Stimulated activated memory B cell treated with anti-CD40 and anti-IgM and Interleukin-4, amounts not matched to agents 10 μg/mL and 1 μg/mL and 100 μg/mL, for 72 hours (primary cell): ENCODE data around the gene MANEAL.

Source experiments
- ATAC-seq: fragments of 150-1000 bp; cut with Tn5 transposase; 2 replicates; pipeline ENCODE4 v1.10.0; 2021
- H3K27ac Mint-ChIP-seq: one replicate; pipeline ENCODE4 v1.8.0; 2022; ENCODE audit warnings: mild to moderate bottlenecking, mixed read lengths
- H3K27me3 Mint-ChIP-seq: one replicate; pipeline ENCODE4 v1.8.0; 2022; ENCODE audit warnings: mixed read lengths
- H3K36me3 Mint-ChIP-seq: one replicate; pipeline ENCODE4 v1.8.0; 2022; ENCODE audit warnings: mixed read lengths
- H3K4me1 Mint-ChIP-seq: one replicate; pipeline ENCODE4 v1.8.0; 2022; ENCODE audit warnings: mixed read lengths
- H3K4me3 Mint-ChIP-seq: one replicate; pipeline ENCODE4 v1.8.0; 2022; ENCODE audit warnings: mild to moderate bottlenecking, moderate library complexity, mixed read lengths
- H3K9me3 Mint-ChIP-seq: one replicate; pipeline ENCODE4 v1.8.0; 2022; ENCODE audit warnings: mixed read lengths

The MANEAL gene

GRCh38 chr1:37807555-37808368 is 14.1 kb downstream of the MANEAL start, which contains the start of the genes C1orf122 and YRDC:
Gene C1orf122 (plus strand): TSS chr1:37807790. CDS start chr1:37808405, 615 bp downstream.
Gene YRDC (minus strand): TSS chr1:37808208. CDS start chr1:37808180, 28 bp downstream.
- Mint-ChIP-seq H3K27me3 (no peaks in the 10 kb centered on the region), H3K4me1 (peaks cover 44% of the 10 kb centered on the region)

DNA sequence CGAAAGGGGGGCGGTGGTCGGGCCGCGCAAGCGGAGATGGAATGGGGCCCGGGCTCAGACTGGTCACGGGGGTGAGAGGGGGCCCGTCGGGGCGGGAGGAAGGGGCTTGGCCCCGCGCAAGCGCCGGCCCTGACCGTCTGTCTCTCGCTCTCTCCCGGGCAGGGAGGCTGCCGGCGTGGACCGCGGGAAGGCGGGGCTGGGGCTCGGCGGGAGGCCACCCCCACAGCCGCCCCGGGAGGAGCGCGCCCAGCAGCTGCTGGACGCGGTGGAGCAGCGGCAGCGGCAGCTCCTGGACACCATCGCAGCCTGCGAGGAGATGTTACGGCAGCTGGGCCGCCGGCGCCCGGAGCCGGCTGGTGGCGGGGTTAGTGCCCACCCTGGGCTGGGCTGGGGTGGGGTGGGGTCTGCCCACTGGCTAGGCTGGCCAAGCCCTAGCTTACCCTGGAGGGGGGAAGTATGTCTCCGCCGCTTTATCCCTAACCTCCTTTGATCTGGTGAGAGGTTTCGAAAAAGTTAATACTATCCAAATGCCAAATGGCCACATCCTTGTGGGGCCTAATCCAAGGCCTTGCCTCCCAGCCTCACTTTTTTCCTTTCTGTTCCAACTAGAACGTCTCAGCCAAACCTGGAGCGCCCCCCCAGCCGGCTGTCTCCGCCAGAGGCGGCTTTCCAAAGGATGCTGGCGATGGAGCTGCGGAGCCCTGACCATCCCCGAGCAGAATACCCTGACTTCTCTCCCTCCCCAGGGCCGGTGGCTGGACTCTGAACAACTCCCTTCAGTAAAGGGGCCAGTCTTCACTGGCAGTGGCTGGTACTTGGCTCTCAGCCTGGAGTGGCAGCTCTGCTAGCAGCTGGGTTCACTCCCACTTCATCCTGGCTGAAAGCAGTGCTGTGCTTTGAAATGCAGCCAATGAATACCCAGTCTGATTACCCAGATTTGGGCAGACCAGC is 15.0 kb downstream of the MANEAL start:
- peaks cover 21% of the 10 kb centered on the region for H3K36me3 Mint-ChIP-seq
- peaks cover 43% of the 10 kb centered on the region for H3K4me1 Mint-ChIP-seq

More at GRCh38 chr1:37807555-37808368, 14.1 kb downstream of the MANEAL start, which contains the start of the genes C1orf122 and YRDC:
- Mint-ChIP-seq H3K4me3 (peak within 1 kb of the TSS; percentile 87), H3K27ac (peak within 1 kb of the TSS; percentile 88), H3K9me3 (no peaks in the 10 kb centered on the region), H3K36me3 (peaks cover 28% of the 10 kb centered on the region)
- ATAC-seq: peak; percentile 96

DNA sequence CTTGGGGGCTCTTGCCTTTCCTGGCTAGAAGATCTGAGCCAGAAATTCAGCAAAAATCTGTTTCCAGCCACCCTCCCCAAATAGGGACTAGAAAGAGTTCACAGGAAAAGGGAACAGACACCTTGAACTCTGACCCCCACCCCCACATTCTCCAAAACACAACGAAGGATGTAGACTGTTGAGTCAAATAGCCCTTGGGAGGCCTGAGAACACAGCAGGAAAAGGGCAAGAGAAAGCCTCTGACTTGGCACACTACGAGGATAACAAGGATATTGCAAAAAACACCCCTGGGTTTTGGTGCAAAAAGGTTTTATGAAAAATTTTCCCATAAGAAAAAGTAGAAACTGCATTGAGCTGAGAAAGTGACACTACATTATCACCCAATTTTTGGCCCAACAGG is 16.3 kb downstream of the MANEAL start:
- H3K27me3 Mint-ChIP-seq: no peaks in the 10 kb centered on the region
- H3K9me3 Mint-ChIP-seq: no peaks in the 10 kb centered on the region
- H3K27ac Mint-ChIP-seq: peak overlapping the region; percentile 53
- no peak for ATAC-seq
- no peak overlapping the region for H3K4me3 Mint-ChIP-seq
- H3K36me3 Mint-ChIP-seq: peaks cover 20% of the 10 kb centered on the region
- peaks cover 37% of the 10 kb centered on the region for H3K4me1 Mint-ChIP-seq

More for the DNA sequence above, 15.0 kb downstream of the MANEAL start:
- Mint-ChIP-seq H3K27ac (peak overlapping the region; percentile 88), H3K9me3 (no peaks in the 10 kb centered on the region), H3K4me3 (peak overlapping the region; percentile 87), H3K27me3 (no peaks in the 10 kb centered on the region)
- ATAC-seq: peak; percentile 77

GRCh38 chr1:37811027-37811655 is 17.5 kb downstream of the MANEAL start:
- peak overlapping the region; percentile 53 for H3K27ac Mint-ChIP-seq
- H3K9me3 Mint-ChIP-seq: no peaks in the 10 kb centered on the region
- ATAC-seq: no peak
- no peak overlapping the region for H3K4me3 Mint-ChIP-seq
- peaks cover 37% of the 10 kb centered on the region for H3K4me1 Mint-ChIP-seq
- H3K36me3 Mint-ChIP-seq: peaks cover 28% of the 10 kb centered on the region
- H3K27me3 Mint-ChIP-seq: no peaks in the 10 kb centered on the region

DNA sequence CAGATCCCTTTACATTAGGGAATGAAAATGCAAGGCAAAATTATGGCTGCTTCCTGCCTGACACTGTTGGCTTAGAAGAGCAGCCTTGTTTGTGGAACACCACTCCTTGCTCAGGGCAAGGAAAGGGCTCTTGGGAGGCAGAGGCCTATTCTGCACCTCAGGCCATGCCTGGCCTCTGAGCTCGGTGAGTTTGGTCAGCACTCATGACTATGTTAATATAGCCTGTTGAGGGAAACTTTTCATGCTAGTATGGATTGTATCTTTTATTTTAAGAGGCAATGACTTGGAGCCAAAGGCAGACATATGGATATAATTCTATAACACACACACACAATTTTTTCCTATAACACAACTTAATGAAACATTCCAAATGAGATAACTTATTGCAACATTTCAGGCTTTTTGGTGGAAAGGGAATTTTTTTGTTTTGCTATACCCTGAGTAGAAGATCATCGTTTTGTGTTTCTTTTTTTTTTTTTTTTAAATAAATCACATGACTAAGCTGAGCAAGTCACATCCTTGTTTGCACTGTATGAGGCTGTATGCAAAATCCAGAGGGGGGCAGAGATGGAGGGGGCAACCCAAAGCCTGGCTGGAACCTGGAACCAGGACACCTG is 20.0 kb downstream of the MANEAL start:
- no peak overlapping the region for H3K4me3 Mint-ChIP-seq
- H3K9me3 Mint-ChIP-seq: no peaks in the 10 kb centered on the region
- H3K27ac Mint-ChIP-seq: no peak overlapping the region
- peaks cover 31% of the 10 kb centered on the region for H3K4me1 Mint-ChIP-seq
- no peaks in the 10 kb centered on the region for H3K27me3 Mint-ChIP-seq
- H3K36me3 Mint-ChIP-seq: peaks cover 39% of the 10 kb centered on the region
- no peak for ATAC-seq

DNA sequence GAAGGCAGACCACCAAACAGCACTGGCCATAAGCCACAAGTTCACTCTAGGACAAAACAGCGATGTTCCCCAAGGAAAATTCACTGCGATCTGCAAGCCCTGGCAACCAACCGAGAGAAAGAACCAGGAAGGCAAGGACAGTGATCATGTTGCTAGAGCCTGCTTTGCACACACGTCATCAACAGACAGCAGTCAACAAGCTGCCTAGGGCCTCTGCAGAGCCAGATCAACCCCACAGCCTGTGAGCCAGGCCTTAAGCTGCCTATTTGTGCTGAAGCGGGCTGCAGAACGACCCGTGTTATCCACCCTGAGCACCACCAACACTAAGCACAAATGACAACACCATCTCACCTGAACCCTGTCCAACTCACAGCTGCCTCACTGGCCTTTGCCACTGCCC is 20.6 kb downstream of the MANEAL start:
- no peak for ATAC-seq
- H3K4me1 Mint-ChIP-seq: peaks cover 25% of the 10 kb centered on the region
- H3K9me3 Mint-ChIP-seq: no peaks in the 10 kb centered on the region
- no peak overlapping the region for H3K4me3 Mint-ChIP-seq
- peaks cover 35% of the 10 kb centered on the region for H3K36me3 Mint-ChIP-seq
- H3K27me3 Mint-ChIP-seq: no peaks in the 10 kb centered on the region
- no peak overlapping the region for H3K27ac Mint-ChIP-seq

DNA sequence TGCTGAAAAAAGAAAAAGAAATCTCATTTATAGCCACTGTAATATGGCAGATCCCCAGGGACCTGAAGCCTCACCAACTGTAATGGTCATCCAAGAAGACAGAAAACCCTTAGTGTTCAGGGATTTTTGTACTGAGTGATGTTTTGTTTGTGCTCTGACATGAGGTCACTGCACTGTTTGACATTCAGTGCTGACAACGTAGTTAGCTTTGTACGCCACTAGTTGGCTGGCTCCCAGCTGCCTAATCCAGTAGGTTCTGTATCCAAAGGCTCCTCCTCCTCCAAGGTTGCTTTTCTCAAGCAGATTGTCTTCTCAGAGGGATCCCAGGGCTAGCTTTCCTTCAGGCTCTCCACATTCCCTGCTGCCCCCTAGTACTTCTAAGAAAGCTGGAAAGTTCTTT is 23.8 kb downstream of the MANEAL start:
- Mint-ChIP-seq H3K27me3 (no peaks in the 10 kb centered on the region), H3K4me1 (peaks cover 14% of the 10 kb centered on the region), H3K9me3 (no peaks in the 10 kb centered on the region), H3K27ac (peak overlapping the region; percentile 46), H3K36me3 (peaks cover 56% of the 10 kb centered on the region), H3K4me3 (no peak overlapping the region)
- ATAC-seq: no peak

GRCh38 chr1:37821481-37821880 is 27.8 kb downstream of the MANEAL start:
- H3K36me3 Mint-ChIP-seq: peaks cover 60% of the 10 kb centered on the region
- ATAC-seq: no peak
- no peaks in the 10 kb centered on the region for H3K9me3 Mint-ChIP-seq
- no peaks in the 10 kb centered on the region for H3K27me3 Mint-ChIP-seq
- H3K4me3 Mint-ChIP-seq: no peak overlapping the region
- no peak overlapping the region for H3K27ac Mint-ChIP-seq
- H3K4me1 Mint-ChIP-seq: peaks cover 27% of the 10 kb centered on the region

- ATAC-seq: no peak
Measured at GRCh38 chr1:37822906-37823815, 29.5 kb downstream of the MANEAL start.

DNA sequence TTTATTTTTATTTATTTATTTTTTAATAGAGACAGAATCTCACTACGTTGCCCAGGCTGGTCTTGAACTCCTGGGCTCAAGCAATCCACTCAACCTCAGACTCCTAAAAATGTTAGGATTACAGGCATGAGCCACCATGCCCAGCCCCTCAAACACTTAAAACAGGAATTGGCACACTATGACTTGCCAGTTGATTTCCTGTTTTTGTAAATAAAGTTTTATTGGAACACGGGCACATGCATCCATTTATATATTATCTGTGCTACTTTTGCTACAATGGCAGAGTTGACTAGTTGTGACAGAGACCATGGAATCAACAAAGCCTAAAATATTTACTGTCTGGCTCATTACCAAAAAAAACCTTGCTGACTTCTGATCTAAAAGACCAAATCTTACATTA is 30.4 kb downstream of the MANEAL start:
- H3K9me3 Mint-ChIP-seq: no peaks in the 10 kb centered on the region
- H3K4me3 Mint-ChIP-seq: no peak overlapping the region
- H3K27ac Mint-ChIP-seq: no peak overlapping the region
- H3K36me3 Mint-ChIP-seq: peaks cover 63% of the 10 kb centered on the region
- no peaks in the 10 kb centered on the region for H3K27me3 Mint-ChIP-seq
- H3K4me1 Mint-ChIP-seq: peaks cover 27% of the 10 kb centered on the region
- no peak for ATAC-seq

More at GRCh38 chr1:37822906-37823815, 29.5 kb downstream of the MANEAL start:
- Mint-ChIP-seq H3K36me3 (peaks cover 62% of the 10 kb centered on the region), H3K4me3 (no peak overlapping the region), H3K27me3 (no peaks in the 10 kb centered on the region), H3K4me1 (peaks cover 27% of the 10 kb centered on the region), H3K9me3 (no peaks in the 10 kb centered on the region), H3K27ac (no peak overlapping the region)

DNA sequence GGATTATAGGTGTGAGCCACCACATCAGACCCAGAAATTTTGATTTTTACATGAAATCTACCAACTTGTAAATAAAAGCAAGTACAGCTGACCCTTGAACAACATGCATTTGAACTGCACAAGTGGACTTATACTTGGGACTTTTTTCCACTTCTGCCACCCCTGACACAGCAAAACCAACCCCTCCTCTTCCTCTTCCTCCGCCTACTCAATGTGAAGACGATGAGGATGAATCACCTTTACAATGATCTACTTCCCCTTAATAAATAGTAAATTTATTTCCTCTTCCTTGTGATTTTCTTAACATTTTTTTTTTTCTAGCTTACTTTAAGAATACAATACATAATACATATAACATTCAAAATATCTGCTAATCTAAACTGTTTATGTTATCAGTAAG is 31.9 kb downstream of the MANEAL start:
- Mint-ChIP-seq H3K9me3 (no peaks in the 10 kb centered on the region), H3K4me1 (peaks cover 17% of the 10 kb centered on the region), H3K4me3 (no peak overlapping the region), H3K27me3 (no peaks in the 10 kb centered on the region), H3K36me3 (peaks cover 64% of the 10 kb centered on the region), H3K27ac (peak overlapping the region; percentile 66)
- ATAC-seq: no peak

DNA sequence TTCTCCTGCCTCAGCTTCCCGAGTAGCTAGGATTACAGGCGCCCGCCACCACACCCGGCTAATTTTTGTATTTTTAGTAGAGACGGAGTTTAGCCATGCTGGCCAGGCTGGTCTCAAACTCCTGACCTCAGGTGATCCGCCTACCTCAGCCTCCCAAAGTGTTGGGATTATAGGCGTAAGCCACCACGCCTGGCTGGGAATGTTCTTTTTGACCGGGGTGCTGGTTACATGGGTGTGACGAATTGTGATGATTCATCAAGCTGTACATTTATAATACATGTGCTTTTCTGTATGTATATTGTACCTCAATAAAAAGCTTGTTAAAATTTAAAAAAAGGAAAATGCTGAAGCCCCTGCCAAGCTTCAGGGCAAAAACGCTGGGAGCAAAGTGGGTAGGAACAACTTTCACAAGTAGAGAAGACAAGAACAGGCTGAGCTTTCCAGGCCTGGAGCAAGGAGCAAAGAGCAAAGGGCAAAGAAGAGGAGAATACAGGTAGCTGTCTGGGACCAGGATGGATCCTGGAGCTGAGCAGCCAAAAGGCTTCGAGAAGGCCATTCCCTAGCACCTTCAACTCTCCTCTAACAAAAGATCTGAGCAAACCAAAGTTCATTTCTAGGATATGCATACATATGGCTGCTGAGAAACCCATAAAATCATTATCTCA is 34.9 kb downstream of the MANEAL start:
- ATAC-seq: no peak
- Mint-ChIP-seq H3K27ac (no peak overlapping the region), H3K36me3 (peaks cover 58% of the 10 kb centered on the region)

DNA sequence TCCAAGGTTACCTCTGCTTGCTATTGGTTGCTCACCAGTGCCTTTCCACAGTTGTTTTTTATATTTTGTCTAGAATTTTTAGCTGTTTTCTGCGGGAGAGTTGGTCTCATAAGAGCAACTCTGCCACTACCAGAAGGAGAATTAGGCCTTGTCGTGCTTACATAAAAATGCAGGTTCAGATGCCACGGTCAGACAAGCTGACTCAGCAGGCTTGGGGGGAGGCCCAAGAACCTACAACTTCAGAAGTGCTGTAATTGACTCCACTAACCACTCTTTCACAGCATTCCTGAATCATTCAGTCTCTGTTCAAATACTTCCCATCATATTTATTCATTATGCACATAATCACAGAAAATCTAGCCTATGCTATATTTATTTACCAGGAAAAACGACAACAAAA is 37.5 kb downstream of the MANEAL start:
- H3K9me3 Mint-ChIP-seq: no peaks in the 10 kb centered on the region
- no peak overlapping the region for H3K4me3 Mint-ChIP-seq
- H3K27ac Mint-ChIP-seq: no peak overlapping the region
- no peaks in the 10 kb centered on the region for H3K27me3 Mint-ChIP-seq
- H3K4me1 Mint-ChIP-seq: no peaks in the 10 kb centered on the region
- H3K36me3 Mint-ChIP-seq: peaks cover 63% of the 10 kb centered on the region
- ATAC-seq: no peak

More for the DNA sequence above, 34.9 kb downstream of the MANEAL start:
- Mint-ChIP-seq H3K9me3 (no peaks in the 10 kb centered on the region), H3K4me1 (peaks cover 13% of the 10 kb centered on the region), H3K27me3 (no peaks in the 10 kb centered on the region), H3K4me3 (no peak overlapping the region)
